GM12801 (cell line): ENCODE measurements around the gene SLC24A3.

ENCODE experiments used
- TF ChIP-seq, protein P1 (sequence below): IDR thresholded peaks from one replicate; pipeline ENCODE4 v1.5.1; 2011; ENCODE audit warnings: control low read depth; ENCODE audit not compliant: insufficient read length; ENCODE audit errors: extremely low read depth

Gene SLC24A3

DNA sequence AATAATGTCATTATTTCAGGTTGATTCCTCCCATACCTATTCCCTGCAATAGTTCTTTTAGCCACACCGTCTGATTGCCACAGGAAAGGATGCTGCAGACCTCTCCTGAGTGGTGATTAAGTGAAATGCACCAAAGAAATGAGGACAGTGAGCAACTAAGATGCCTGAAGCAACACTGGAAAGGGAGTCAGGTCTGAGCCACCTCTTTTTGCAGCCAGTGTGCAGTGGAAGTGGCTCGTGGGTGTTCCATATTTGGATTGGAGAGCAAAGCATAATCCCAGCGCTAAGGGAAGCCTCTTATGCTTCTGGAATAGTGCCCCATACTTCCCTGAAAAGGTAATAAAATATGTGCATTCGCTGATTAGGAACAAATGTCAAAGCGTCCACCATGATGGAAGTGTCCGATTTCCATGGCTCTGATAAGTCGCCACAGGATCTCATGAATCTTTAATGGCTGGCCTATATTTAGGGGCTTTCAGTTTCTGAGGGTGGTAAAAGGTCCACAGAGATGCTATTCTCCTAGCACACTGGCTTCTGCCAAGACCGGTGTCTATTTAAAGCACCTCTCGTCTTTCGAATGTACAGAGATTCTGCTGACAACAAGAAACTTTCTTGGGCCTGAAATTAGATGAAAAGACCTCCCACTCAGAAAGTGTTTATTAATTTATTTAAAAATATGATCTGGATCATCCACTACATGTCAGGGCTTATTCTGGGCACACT, 253.9 kb downstream of the SLC24A3 start:
- TF ChIP-seq, protein P1, sequence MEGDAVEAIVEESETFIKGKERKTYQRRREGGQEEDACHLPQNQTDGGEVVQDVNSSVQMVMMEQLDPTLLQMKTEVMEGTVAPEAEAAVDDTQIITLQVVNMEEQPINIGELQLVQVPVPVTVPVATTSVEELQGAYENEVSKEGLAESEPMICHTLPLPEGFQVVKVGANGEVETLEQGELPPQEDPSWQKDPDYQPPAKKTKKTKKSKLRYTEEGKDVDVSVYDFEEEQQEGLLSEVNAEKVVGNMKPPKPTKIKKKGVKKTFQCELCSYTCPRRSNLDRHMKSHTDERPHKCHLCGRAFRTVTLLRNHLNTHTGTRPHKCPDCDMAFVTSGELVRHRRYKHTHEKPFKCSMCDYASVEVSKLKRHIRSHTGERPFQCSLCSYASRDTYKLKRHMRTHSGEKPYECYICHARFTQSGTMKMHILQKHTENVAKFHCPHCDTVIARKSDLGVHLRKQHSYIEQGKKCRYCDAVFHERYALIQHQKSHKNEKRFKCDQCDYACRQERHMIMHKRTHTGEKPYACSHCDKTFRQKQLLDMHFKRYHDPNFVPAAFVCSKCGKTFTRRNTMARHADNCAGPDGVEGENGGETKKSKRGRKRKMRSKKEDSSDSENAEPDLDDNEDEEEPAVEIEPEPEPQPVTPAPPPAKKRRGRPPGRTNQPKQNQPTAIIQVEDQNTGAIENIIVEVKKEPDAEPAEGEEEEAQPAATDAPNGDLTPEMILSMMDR: no peak

DNA sequence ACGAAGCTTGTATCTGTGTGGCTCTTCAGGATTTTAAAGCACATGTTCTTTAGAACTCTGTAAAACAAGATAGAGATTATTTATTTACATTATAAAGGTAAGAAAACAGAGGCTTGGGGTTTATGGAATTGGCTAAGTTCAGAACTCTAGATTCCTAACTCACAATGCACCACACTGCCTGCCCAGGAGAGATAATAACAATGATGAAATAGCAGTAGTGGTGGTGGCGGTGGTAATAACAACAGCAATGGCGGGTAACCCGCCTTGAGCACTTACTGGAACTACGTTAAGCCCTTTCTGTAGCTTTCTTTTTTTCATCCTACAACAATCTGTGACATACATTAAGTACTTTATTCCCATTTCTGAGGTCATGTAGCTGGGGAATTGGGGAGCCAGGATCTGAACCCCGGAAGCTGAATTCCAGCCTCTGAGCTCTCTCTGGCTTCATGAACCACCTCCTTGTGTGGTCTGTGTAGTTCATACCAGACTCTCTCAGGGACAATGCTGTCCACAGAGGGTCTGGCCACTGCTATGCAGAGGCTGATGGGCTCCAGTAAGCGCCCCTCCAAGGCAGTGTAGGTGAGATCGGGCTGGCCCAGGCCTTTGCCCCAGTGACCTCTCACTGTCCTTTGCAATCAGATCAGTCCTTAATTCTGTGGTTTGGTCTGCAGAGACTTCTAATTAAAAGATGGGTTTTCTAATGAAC, 260.9 kb downstream of the SLC24A3 start:
- TF ChIP-seq, protein P1: no peak

DNA sequence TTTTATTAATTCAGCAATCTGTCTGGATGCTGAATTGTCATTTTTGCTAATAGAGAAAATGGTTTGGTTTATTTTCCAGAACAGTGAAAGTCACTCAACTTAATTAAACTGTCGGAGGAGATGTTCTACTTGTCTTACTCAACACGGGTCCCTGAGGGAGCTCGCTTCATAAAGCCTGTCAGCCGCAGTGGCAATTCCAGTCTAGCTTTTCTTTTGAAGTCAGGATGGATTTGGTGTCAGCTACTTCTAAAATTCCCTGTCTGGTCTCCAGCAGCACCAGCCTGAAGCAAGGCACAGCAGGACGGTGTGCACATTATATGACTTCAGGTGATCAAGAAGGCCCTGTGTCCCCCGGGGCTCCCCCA, 261.5 kb downstream of the SLC24A3 start:
- TF ChIP-seq, protein P1: no peak

DNA sequence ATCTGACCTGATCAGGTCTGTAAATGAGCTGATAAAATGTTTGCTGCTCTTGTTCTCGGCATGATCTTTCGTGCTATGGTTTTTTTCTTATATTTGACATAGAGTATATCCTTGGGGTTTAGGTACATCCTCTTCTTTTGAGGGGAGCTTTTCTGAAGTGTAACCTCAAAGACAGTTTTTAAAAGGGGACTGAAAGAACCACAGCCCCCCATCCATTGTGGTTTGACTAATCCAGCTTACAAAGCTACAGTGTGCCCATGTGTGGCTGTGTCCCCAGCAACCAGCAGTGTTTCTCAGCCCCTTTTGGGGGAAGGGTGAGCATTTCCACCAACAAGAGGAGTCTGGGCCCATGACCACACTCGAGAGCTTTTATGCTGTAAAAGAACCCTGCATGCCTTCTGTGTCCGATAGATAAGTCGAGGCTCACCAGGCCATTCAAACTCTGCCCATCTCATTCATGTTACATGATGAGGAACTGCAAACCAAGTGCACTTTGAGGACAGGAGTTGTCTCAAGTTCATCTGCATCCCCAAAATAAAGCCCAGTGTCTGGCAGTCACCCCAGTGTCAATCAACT, 266.0 kb downstream of the SLC24A3 start:
- TF ChIP-seq, protein P1: no peak

DNA sequence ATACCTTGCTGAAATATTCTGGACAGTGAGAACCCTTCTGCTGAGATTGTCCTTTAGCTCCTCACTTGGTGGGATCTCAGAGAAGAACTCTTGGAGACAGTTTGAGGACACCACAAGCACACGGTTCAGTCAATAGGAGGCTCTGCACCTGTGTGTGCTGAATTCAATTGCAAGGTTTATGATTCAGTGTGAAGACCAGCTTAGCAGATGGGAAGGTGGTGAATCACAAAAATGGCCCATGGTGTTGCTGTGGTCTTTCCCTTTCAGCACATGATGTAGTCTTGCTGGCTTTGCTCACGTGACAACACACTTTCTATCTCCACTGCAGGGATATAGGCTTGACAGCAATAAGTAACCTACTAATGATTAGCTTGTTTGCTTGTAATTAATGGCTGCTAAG, 270.3 kb downstream of the SLC24A3 start:
- TF ChIP-seq, protein P1: no peak

DNA sequence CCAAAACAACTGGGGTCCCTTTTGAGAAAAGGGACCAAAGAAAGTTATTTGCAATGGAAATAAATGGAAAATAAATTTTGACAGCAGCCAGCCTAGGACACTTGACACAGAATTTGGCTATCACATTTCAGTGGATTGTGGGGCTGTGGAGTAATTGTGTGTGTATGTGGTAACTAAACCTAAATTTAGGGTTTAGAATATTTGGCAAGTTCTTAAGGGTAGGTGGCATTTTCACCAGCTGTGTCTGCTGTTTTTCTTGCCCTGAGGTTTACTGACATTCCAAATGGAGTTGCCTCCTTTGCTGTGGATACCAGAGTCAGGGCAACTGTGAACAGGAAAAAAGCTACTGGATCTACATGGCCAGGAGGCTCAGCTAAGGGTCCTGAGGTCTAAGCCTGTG, 270.9 kb downstream of the SLC24A3 start:
- TF ChIP-seq, protein P1: no peak

DNA sequence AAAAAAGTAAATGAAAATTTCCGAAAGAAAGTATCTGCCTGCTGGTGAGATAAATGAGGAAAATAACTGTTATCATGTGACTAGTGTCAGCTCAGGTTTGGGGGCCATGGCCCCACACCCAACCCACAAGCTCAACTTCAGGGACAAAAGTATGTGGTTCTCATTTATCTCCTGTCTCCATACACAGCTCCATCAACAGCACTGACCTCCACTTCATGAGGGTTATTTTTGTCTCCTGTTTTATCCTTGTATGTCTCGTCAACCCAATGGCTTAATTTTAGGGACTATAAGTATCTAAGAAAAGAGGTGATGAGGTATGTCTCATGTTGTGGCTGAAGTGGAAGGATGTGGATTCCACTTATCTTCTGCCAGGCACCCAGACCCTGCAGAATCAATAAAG, 274.0 kb downstream of the SLC24A3 start:
- TF ChIP-seq, protein P1: no peak
